Upper lobe of right lung (tissue), 1 donor: ENCODE results near the gene EHD1. TPM values are rescaled to one million over a fixed set of nuclear protein-coding genes. Genes with fewer than 3 reads are reported as not detected.

ENCODE experiments used
- ATAC-seq: fragments of 200-7000 bp; cut with Tn5 transposase; one replicate; pipeline ENCODE4 v1.9.1; 2020; ENCODE audit warnings: mild to moderate bottlenecking, moderate library complexity
- DNase-seq: peaks from one replicate; pipeline ENCODE4 v3.0.0-alpha.2; 2020
- H3K27ac ChIP-seq: fragments of 200-600 bp; one replicate; pipeline ENCODE4 v1.8.0; 2022
- H3K27me3 ChIP-seq: fragments of 200-600 bp; one replicate; pipeline ENCODE4 v1.8.0; 2022; ENCODE audit warnings: mild to moderate bottlenecking
- H3K36me3 ChIP-seq: fragments of 200-600 bp; one replicate; pipeline ENCODE4 v1.8.0; 2022
- H3K4me1 ChIP-seq: fragments of 200-600 bp; one replicate; pipeline ENCODE4 v1.8.0; 2022
- H3K4me3 ChIP-seq: fragments of 200-600 bp; one replicate; pipeline ENCODE4 v1.8.0; 2022; ENCODE audit warnings: mild to moderate bottlenecking
- H3K9me3 ChIP-seq: fragments of 200-600 bp; one replicate; pipeline ENCODE4 v1.8.0; 2022
- intact Hi-C: fragments of 100-400 bp; cut with DNase I; formaldehyde crosslinking; loops from one replicate; pipeline ENCODE4 v1.11.0; 2022
- total RNA-seq: library from RNA; stranded (reverse); fragmentation: NEBNext Ultra II Directional; extraction: Animal tissue kit (Norgen Biotek cat#: 25700); gene quantifications from one replicate; pipeline ENCODE4 v1.2.1, GENCODE V29; 2021
- TF ChIP-seq, protein P1 (sequence below): fragments of 200-600 bp; IDR thresholded peaks from one replicate; pipeline ENCODE4 v1.8.0; 2022; ENCODE audit warnings: antibody characterized with exemption
- donor health status: DM: no; HTN: yes; CAD: no; lungs with severe emphysema.

Gene EHD1
- total RNA-seq, 1 donor from 2014 or later: 94.6 TPM

DNA sequence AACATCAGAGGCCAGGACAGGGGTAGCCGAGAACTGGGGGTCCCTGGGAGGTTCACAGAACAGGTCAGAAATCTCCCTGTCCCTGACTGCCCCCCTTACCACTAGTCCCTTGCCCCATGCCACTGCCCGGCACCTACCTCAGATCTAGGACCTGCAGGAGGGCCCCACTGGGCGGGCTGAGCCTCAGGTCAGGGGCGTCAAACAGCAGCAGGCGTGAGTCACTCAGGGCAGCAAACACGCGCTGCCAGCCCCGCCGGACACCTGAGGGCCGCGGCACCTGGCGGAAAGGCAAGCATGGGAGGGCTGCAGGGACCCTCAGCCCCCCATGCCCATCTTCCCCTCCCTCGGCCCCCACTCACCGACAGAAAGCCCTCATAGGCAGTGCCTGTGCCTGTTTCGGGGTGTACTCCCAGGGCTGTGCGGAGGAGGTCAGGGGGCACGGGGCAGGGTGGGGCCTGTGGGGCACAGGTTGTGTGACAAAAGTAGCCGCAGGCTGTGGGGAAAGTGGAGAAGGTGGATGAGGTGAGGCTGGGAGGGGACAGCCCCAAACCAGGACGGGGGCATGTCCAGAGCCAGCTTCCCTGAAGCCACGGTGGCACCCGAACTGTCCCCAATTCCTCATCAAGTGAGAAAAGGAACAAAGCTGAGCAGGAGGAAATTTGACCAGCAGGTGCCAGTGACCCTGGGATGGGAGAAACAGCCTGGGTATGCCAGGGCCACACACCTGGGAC lies 45.8 kb downstream of the EHD1 start:
- intact Hi-C loops: no loop called here
- peaks cover 4% of the 10 kb centered on the region for H3K36me3 ChIP-seq
- ATAC-seq (no peak), DNase-seq (peak; percentile 63)
- no peak overlapping the region for H3K27ac ChIP-seq
- no peaks in the 10 kb centered on the region for H3K27me3 ChIP-seq
- H3K4me1 ChIP-seq: no peaks in the 10 kb centered on the region
- no peak overlapping the region for H3K4me3 ChIP-seq
- TF ChIP-seq, protein P1, sequence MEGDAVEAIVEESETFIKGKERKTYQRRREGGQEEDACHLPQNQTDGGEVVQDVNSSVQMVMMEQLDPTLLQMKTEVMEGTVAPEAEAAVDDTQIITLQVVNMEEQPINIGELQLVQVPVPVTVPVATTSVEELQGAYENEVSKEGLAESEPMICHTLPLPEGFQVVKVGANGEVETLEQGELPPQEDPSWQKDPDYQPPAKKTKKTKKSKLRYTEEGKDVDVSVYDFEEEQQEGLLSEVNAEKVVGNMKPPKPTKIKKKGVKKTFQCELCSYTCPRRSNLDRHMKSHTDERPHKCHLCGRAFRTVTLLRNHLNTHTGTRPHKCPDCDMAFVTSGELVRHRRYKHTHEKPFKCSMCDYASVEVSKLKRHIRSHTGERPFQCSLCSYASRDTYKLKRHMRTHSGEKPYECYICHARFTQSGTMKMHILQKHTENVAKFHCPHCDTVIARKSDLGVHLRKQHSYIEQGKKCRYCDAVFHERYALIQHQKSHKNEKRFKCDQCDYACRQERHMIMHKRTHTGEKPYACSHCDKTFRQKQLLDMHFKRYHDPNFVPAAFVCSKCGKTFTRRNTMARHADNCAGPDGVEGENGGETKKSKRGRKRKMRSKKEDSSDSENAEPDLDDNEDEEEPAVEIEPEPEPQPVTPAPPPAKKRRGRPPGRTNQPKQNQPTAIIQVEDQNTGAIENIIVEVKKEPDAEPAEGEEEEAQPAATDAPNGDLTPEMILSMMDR: no peak
- H3K9me3 ChIP-seq: no peaks in the 10 kb centered on the region

GRCh38 chr11:64831411-64831891 lies 47.0 kb downstream of the EHD1 start:
- Histone ChIP-seq H3K27me3 (no peaks in the 10 kb centered on the region), H3K4me3 (no peak overlapping the region), H3K36me3 (peaks cover 4% of the 10 kb centered on the region), H3K27ac (no peak overlapping the region), H3K4me1 (no peaks in the 10 kb centered on the region), H3K9me3 (no peaks in the 10 kb centered on the region)
- DNase-seq (peak; percentile 63), ATAC-seq (no peak)
- TF ChIP-seq, protein P1: no peak
- intact Hi-C loops: no loop called here

GRCh38 chr11:64829536-64830251 lies 48.7 kb downstream of the EHD1 start:
- DNase-seq: peak; percentile 61
- no peak for ATAC-seq
- H3K27ac ChIP-seq: no peak overlapping the region

DNA sequence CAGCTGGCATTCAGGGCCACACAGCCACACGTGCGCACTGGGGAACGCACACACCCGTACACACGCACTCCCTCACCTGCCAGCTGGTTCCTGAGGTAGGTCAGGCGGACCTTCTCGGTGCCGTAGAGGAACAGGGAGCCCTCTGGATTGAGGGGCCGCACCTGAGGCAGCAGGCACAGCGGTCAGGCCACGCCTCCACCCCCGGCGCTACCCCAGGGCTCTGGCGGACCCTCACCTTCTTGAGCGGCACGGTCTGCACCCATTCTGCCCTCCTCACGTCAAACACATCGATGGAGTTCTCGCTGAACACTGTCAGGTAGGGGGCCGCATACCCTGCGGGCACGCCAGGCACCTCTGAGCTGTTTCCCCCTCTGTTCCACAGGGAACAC lies 51.0 kb downstream of the EHD1 start:
- no peaks in the 10 kb centered on the region for H3K27me3 ChIP-seq
- no peaks in the 10 kb centered on the region for H3K36me3 ChIP-seq
- no peak for DNase-seq
- TF ChIP-seq, protein P1: no peak
- no peak overlapping the region for H3K4me3 ChIP-seq
- intact Hi-C loops: no loop called here
- no peak overlapping the region for H3K27ac ChIP-seq
- H3K9me3 ChIP-seq: no peaks in the 10 kb centered on the region
- no peak for ATAC-seq
- H3K4me1 ChIP-seq: no peaks in the 10 kb centered on the region

More at GRCh38 chr11:64829536-64830251, 48.7 kb downstream of the EHD1 start:
- no peaks in the 10 kb centered on the region for H3K9me3 ChIP-seq
- H3K4me3 ChIP-seq: no peak overlapping the region
- H3K36me3 ChIP-seq: peaks cover 4% of the 10 kb centered on the region
- intact Hi-C loops: no loop called here
- TF ChIP-seq, protein P1: no peak
- H3K4me1 ChIP-seq: no peaks in the 10 kb centered on the region
- no peaks in the 10 kb centered on the region for H3K27me3 ChIP-seq

- TF ChIP-seq, protein P1: no peak
- Histone ChIP-seq H3K4me3 (no peak overlapping the region), H3K27me3 (no peaks in the 10 kb centered on the region), H3K36me3 (no peaks in the 10 kb centered on the region), H3K4me1 (no peaks in the 10 kb centered on the region), H3K27ac (no peak overlapping the region), H3K9me3 (no peaks in the 10 kb centered on the region)
- ATAC-seq (no peak), DNase-seq (peak; percentile 59)
- intact Hi-C loops: no loop called here
Measured at GRCh38 chr11:64826578-64827450, 51.6 kb downstream of the EHD1 start.
